Activated naive CD8-positive, alpha-beta T cell treated with anti-CD3 and anti-CD28 coated beads, Interleukin-2, amount 10 ng/mL, durations not matched to agents 7 days and 5 days (primary cell): ENCODE results near the gene LCMT1. TPM values are rescaled to one million over a fixed set of nuclear protein-coding genes. Genes with fewer than 3 reads are reported as not detected.
"Not testable (repeated sequence)": the region's sequence is repeated elsewhere in the genome, so short reads cannot be mapped to it uniquely, and the experiment has no call there.

Source experiments
- ATAC-seq: fragments of 150-1000 bp; cut with Tn5 transposase; one replicate; pipeline ENCODE4 v1.10.0; 2021; ENCODE audit warnings: low read depth, moderate library complexity
- POLR2A ChIA-PET: fragments of 350-600 bp; sonication (Branson Sonifier 250); formaldehyde crosslinking; loops from one replicate; lab custom pipeline; 2021; ENCODE audit warnings: antibody characterized with exemption; lab: Charles Lee
- DNase-seq: peaks from one replicate; pipeline ENCODE4 v3.0.0; 2021
- H3K27ac Mint-ChIP-seq: one replicate; pipeline ENCODE4 v1.8.0; 2022; ENCODE audit warnings: mild to moderate bottlenecking, mixed read lengths
- H3K27me3 Mint-ChIP-seq: one replicate; pipeline ENCODE4 v1.8.0; 2022; ENCODE audit warnings: mild to moderate bottlenecking, moderate library complexity, mixed read lengths
- H3K36me3 Mint-ChIP-seq: one replicate; pipeline ENCODE4 v1.8.0; 2021; ENCODE audit warnings: mild to moderate bottlenecking, mixed read lengths
- H3K4me1 Mint-ChIP-seq: one replicate; pipeline ENCODE4 v1.8.0; 2021; ENCODE audit warnings: mixed read lengths
- H3K4me3 Mint-ChIP-seq: one replicate; pipeline ENCODE4 v1.8.0; 2022; ENCODE audit warnings: mild to moderate bottlenecking, moderate library complexity, mixed read lengths
- H3K9me3 Mint-ChIP-seq: one replicate; pipeline ENCODE4 v1.8.0; 2021; ENCODE audit warnings: mixed read lengths
- total RNA-seq, 2 experiments: library from RNA; stranded (reverse); gene quantifications; one replicate each; pipeline ENCODE4 v1.2.3, GENCODE V29; 2021

The LCMT1 gene
- 10 to 100 TPM; 37.7 to 42.8 TPM for total RNA-seq

- ATAC-seq, result peak; percentile 92
- no peaks in the 10 kb centered on the region for H3K27me3 Mint-ChIP-seq
- peak; percentile 86 for DNase-seq
- H3K4me1 Mint-ChIP-seq, result peaks cover 42% of the 10 kb centered on the region
- peak within 1 kb of the TSS; percentile 92 for H3K27ac Mint-ChIP-seq
- H3K9me3 Mint-ChIP-seq, result no peaks in the 10 kb centered on the region
- POLR2A ChIA-PET, result interaction anchor here (0.5 to 9.4 kb wide), 13 partner anchors 12 to 1520 kb away, joined by 3 to 179 read pairs (median 4); partner anchors contain the start of genes ARHGAP17 and RBBP6
- peak within 1 kb of the TSS; percentile 95 for H3K4me3 Mint-ChIP-seq
- no peaks in the 10 kb centered on the region for H3K36me3 Mint-ChIP-seq
These were observed at the start of gene LCMT1 for GRCh38 chr16:25111403-25112166. LCMT1 (plus strand) TSS chr16:25111742; CDS start chr16:25111884, 142 bp downstream.

DNA sequence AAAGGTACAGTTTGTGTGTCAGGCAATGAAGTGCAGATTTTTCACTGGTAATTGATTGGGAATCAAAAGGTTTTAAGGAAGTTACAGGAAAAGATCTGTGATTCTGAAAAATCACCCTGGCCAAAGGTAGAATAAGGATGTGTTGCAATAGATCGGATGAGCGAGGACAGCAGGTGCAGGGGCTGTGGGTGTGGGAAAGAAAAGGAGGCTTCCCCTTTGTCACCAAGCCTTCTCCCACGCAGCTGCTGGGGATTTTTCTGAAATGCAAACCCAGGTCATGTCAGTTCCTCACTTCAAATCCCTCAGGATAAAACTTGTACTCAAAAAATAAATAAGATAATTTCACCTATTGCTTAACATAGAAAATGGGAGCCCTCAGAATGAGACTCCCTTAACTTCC lies 48.4 kb upstream of the LCMT1 start:
- Mint-ChIP-seq H3K36me3 (peaks cover 3% of the 10 kb centered on the region), H3K4me3 (peak overlapping the region; percentile 41), H3K4me1 (peaks cover 48% of the 10 kb centered on the region), H3K27me3 (no peaks in the 10 kb centered on the region), H3K27ac (peak overlapping the region; percentile 79), H3K9me3 (no peaks in the 10 kb centered on the region)
- POLR2A ChIA-PET, result interaction anchor here (1.2 to 9.2 kb wide), 2 partner anchors 14 to 45 kb away, joined by 4 to 179 read pairs; partner anchors contain the start of gene LCMT1
- DNase-seq, result no peak
- no peak for ATAC-seq

GRCh38 chr16:25063865-25064264 lies 47.7 kb upstream of the LCMT1 start:
- Mint-ChIP-seq H3K4me1 (peaks cover 50% of the 10 kb centered on the region), H3K9me3 (no peaks in the 10 kb centered on the region), H3K27ac (peak overlapping the region; percentile 79), H3K36me3 (peaks cover 8% of the 10 kb centered on the region), H3K4me3 (peak overlapping the region; percentile 24), H3K27me3 (no peaks in the 10 kb centered on the region)
- no peak for ATAC-seq
- DNase-seq, result no peak
- POLR2A ChIA-PET, result interaction anchor here (0.8 to 9.2 kb wide), 3 partner anchors 15 to 49 kb away, joined by 4 to 179 read pairs (median 4); partner anchors contain the start of genes ARHGAP17 and LCMT1

GRCh38 chr16:25064281-25064680 lies 47.3 kb upstream of the LCMT1 start:
- ATAC-seq, H3K9me3 Mint-ChIP-seq, DNase-seq, H3K36me3 Mint-ChIP-seq, H3K27me3 Mint-ChIP-seq, H3K4me3 Mint-ChIP-seq: not testable (repeated sequence)
- peak overlapping the region; percentile 79 for H3K27ac Mint-ChIP-seq
- POLR2A ChIA-PET, result interaction anchor here (0.8 to 9.2 kb wide), 4 partner anchors 15 to 49 kb away, joined by 4 to 179 read pairs (median 10); partner anchors contain the start of genes ARHGAP17 and LCMT1
- peaks cover 50% of the 10 kb centered on the region for H3K4me1 Mint-ChIP-seq

DNA sequence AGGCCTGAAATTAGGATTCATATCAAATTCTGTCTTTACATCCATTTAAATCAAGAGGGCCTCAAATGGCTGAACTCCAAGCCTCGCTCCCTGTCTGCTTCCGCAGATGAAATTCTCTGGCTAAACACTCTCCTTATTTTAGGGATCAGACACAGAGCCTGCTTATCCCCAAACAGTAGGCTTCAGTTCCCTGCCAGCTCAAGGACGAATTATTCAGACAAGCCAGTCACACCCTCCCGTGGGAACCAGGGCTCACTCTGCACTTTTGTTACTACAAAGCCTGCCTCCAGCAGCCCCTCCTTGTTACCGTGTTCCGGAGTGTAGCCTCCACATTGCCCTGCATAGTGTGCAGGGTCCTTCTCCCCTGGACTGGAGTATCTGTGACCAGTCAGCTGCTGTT lies 46.6 kb upstream of the LCMT1 start:
- POLR2A ChIA-PET, result interaction anchor here (3.4 to 9.2 kb wide), 2 partner anchors 20 to 43 kb away, joined by 15 to 179 read pairs; partner anchors contain the start of gene LCMT1
- DNase-seq (no peak), ATAC-seq (no peak)
- Mint-ChIP-seq H3K36me3 (peaks cover 11% of the 10 kb centered on the region), H3K27me3 (no peaks in the 10 kb centered on the region), H3K9me3 (no peaks in the 10 kb centered on the region), H3K4me1 (peaks cover 52% of the 10 kb centered on the region), H3K27ac (no peak overlapping the region), H3K4me3 (no peak overlapping the region)

GRCh38 chr16:25065899-25066298 lies 45.6 kb upstream of the LCMT1 start:
- Mint-ChIP-seq H3K4me1 (peaks cover 47% of the 10 kb centered on the region), H3K9me3 (no peaks in the 10 kb centered on the region), H3K4me3 (no peak overlapping the region), H3K27ac (peak overlapping the region; percentile 92), H3K27me3 (no peaks in the 10 kb centered on the region), H3K36me3 (peaks cover 11% of the 10 kb centered on the region)
- DNase-seq (no peak), ATAC-seq (no peak)
- POLR2A ChIA-PET, result interaction anchor here (0.6 to 9.2 kb wide), 7 partner anchors 12 to 525 kb away, joined by 3 to 179 read pairs (median 9); partner anchors contain the start of genes ARHGAP17 and LCMT1

DNA sequence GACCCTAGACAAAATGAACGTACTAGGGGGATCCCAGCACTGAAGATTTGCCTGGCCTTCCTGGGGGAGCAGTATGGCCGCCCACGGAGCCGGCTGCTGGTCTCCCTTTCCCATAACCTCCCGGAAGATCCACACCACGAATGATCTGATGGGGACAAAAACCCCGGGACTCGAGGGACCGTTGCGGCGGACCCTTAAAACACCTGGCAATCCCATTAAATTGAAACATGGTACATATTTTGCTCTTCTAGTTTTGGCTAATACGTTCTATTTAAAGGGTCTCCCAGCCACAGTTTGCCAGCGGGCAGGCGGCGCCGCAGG lies 45.2 kb upstream of the LCMT1 start:
- ATAC-seq (no peak), DNase-seq (no peak)
- no peaks in the 10 kb centered on the region for H3K27me3 Mint-ChIP-seq
- H3K4me1 Mint-ChIP-seq, result peaks cover 44% of the 10 kb centered on the region
- H3K27ac Mint-ChIP-seq, result peak overlapping the region; percentile 92
- POLR2A ChIA-PET, result interaction anchor here (0.9 to 9.2 kb wide), 12 partner anchors 9 to 525 kb away, joined by 3 to 179 read pairs (median 7); partner anchors contain the start of genes ARHGAP17 and LCMT1
- H3K4me3 Mint-ChIP-seq, result peak overlapping the region; percentile 76
- no peaks in the 10 kb centered on the region for H3K9me3 Mint-ChIP-seq
- peaks cover 11% of the 10 kb centered on the region for H3K36me3 Mint-ChIP-seq

DNA sequence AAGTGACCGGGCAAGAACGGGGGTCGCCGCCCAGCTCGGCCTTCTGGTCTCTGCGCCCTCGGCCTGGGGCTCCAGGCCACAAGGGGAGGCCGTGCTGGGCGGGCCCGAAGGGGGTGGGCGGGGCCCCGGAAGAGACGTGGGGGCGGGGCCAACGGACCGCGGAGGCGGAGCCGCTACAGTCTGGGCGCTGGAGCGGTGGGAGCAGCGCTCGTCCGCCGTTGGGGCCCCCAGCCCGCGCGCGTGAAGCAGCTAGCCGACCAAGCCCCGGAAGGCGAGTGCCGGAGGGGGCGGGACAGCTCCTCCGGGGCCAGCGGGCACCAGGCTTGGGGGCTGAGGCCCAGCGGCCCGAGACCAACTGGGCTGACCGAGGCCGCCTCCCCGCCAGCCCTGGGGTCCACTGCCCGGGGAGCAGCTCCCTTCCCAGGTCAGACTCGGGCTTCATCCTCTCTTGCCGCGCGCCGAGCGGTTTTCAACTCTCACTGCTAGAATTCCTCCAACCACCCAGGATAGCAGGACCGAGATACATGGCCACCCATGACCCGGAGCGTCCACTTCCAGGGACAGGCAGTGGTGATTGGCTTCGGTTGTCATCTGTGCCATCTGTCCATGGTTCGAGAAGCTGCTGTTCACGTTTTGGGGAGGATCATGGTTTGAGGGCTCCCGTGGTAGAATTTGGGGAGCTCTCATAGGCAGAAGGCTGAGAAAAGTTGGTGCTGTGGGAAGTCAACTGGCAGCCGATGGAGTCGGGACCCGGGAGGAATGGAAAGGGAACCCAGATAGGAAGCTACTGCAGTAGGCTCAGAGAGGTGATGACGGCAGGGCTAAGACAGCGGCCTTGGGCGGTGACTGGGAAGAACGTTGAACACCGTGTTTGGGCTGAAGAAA lies 44.6 kb upstream of the LCMT1 start:
- Mint-ChIP-seq H3K9me3 (no peaks in the 10 kb centered on the region), H3K27ac (peak overlapping the region; percentile 95), H3K36me3 (peaks cover 8% of the 10 kb centered on the region), H3K27me3 (no peaks in the 10 kb centered on the region), H3K4me3 (peak overlapping the region; percentile 97), H3K4me1 (peaks cover 39% of the 10 kb centered on the region)
- peak; percentile 91 for DNase-seq
- POLR2A ChIA-PET, result interaction anchor here (0.9 to 9.2 kb wide), 13 partner anchors 10 to 526 kb away, joined by 3 to 179 read pairs (median 7); partner anchors contain the start of genes ARHGAP17 and LCMT1
- peak; percentile 95 for ATAC-seq

GRCh38 chr16:25073854-25074253 lies 37.7 kb upstream of the LCMT1 start:
- H3K4me1 Mint-ChIP-seq, result peaks cover 4% of the 10 kb centered on the region
- no peaks in the 10 kb centered on the region for H3K27me3 Mint-ChIP-seq
- H3K4me3 Mint-ChIP-seq, result no peak overlapping the region
- POLR2A ChIA-PET, result no interaction called here
- H3K9me3 Mint-ChIP-seq, result peaks cover 1% of the 10 kb centered on the region
- ATAC-seq, result no peak
- DNase-seq, result no peak
- peaks cover 3% of the 10 kb centered on the region for H3K36me3 Mint-ChIP-seq
- no peak overlapping the region for H3K27ac Mint-ChIP-seq

GRCh38 chr16:25078386-25078978 lies 33.1 kb upstream of the LCMT1 start:
- Mint-ChIP-seq H3K27ac (no peak overlapping the region), H3K9me3 (peaks cover 1% of the 10 kb centered on the region), H3K4me3 (no peak overlapping the region), H3K36me3 (no peaks in the 10 kb centered on the region), H3K4me1 (peaks cover 3% of the 10 kb centered on the region), H3K27me3 (no peaks in the 10 kb centered on the region)
- DNase-seq, result no peak
- ATAC-seq, result no peak
- POLR2A ChIA-PET, result no interaction called here

- peaks cover 3% of the 10 kb centered on the region for H3K4me1 Mint-ChIP-seq
- POLR2A ChIA-PET, result interaction anchor here (2.5 kb wide), 1 partner anchor 13 kb away, joined by 7 read pairs; no protein-coding TSS in a partner anchor
- ATAC-seq (no peak), DNase-seq (no peak)
- H3K36me3 Mint-ChIP-seq, result no peaks in the 10 kb centered on the region
- H3K9me3 Mint-ChIP-seq, result peaks cover 1% of the 10 kb centered on the region
- H3K27ac Mint-ChIP-seq, result no peak overlapping the region
- no peaks in the 10 kb centered on the region for H3K27me3 Mint-ChIP-seq
- H3K4me3 Mint-ChIP-seq, result no peak overlapping the region
These were observed 31.7 kb upstream of the LCMT1 start for GRCh38 chr16:25079637-25080378.
